IgD-negative memory B cell (primary cell): ENCODE measurements around the gene LONP1. TPM values are rescaled to one million over a fixed set of nuclear protein-coding genes. Genes with fewer than 3 reads are reported as not detected.
"Not testable (repeated sequence)": the region's sequence is repeated elsewhere in the genome, so short reads cannot be mapped to it uniquely, and the experiment has no call there.

Experiments used
- H3K27ac Mint-ChIP-seq, 3 donors: one replicate each; pipeline ENCODE4 v1.8.0; 2020 to 2022; ENCODE audit warnings: mild to moderate bottlenecking in 3 of 3, mixed read lengths in 3 of 3, moderate library complexity in 1 of 3
- H3K27me3 Mint-ChIP-seq: one replicate; pipeline ENCODE4 v1.8.0; 2021; ENCODE audit warnings: mixed read lengths
- H3K36me3 Mint-ChIP-seq: one replicate; pipeline ENCODE4 v1.8.0; 2020; ENCODE audit warnings: mild to moderate bottlenecking, mixed read lengths
- H3K4me1 Mint-ChIP-seq, 3 donors: one replicate each; pipeline ENCODE4 v1.8.0; 2020 to 2022; ENCODE audit warnings: mixed read lengths in 3 of 3, mild to moderate bottlenecking in 1 of 3
- H3K4me3 Mint-ChIP-seq, 4 donors: one replicate each; pipeline ENCODE4 v1.8.0; 2020 to 2022; ENCODE audit warnings: mild to moderate bottlenecking in 4 of 4, mixed read lengths in 4 of 4, moderate library complexity in 3 of 4
- H3K9me3 Mint-ChIP-seq, 3 donors: one replicate each; pipeline ENCODE4 v1.8.0; 2020 to 2021; ENCODE audit warnings: mixed read lengths in 3 of 3, mild to moderate bottlenecking in 1 of 3
- polyA plus RNA-seq: library from polyadenylated mRNA; unstranded; fragments of 300-500 nt; fragmentation: Illumina TruSeq; gene quantifications from one replicate; pipeline ENCODE4 v1.2.3, GENCODE V29; 2021

The LONP1 gene
- polyA plus RNA-seq, 1 donor from 2014 or later = 38.5 TPM

DNA sequence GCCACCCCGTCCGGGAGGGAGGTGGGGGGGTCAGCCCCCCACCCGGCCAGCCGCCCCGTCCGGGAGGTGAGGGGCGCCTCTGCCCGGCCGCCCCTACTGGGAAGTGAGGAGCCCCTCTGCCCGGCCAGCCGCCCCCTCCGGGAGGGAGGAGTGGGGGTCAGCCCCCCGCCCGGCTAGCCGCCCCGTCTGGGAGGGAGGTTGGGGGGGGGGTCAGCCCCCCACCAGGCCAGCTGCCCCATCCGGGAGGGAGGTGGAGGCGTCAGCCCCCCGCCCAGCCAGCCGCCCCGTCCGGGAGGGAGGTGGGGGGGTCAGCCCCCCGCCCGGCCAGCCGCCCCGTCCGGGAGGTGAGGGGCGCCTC, 17.9 kb downstream of the LONP1 start:
- H3K36me3 Mint-ChIP-seq = peaks cover 11% of the 10 kb centered on the region
- not testable (repeated sequence) for H3K27ac Mint-ChIP-seq, H3K4me3 Mint-ChIP-seq, H3K4me1 Mint-ChIP-seq, H3K27me3 Mint-ChIP-seq, H3K9me3 Mint-ChIP-seq

DNA sequence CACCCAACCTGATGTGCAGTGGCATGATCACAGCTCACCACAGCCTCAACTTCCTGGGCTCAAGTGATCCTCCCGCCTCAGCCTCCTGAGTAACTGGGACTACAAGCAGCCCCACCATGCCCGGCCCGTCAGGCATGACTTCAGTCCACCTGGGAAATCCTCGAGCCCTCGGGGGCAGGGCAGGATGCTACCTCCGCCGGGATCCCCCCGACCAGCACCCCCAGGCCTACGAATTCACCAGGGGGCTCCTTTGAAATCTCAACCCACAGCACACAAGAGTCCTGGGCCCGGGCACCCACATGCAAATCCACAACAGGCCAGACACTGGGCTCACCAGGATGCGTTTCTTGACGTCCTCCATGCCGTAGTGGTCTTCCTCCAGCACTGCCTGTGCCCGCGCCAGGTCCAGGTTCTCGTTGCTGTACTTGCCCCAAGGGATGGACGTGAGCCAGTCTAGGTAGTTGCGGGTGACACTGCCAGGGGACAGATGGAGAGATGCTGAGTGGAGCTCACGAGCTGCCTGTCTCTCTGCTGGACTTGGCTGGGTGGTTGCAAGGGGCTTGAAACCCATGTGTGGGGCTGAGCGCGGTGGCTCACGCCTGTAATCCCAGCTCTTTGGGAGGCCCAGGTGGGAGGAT, 19.4 kb downstream of the LONP1 start:
- Mint-ChIP-seq H3K27me3 (no peaks in the 10 kb centered on the region), H3K36me3 (peaks cover 7% of the 10 kb centered on the region), H3K27ac (peak overlapping the region in 2 of 3 donors; percentile 57 to 78), H3K4me1 (peaks cover 3 to 5% (median 3%) of the 10 kb centered on the region in 3 donors), H3K4me3 (no peak overlapping the region), H3K9me3 (no peaks in the 10 kb centered on the region)

DNA sequence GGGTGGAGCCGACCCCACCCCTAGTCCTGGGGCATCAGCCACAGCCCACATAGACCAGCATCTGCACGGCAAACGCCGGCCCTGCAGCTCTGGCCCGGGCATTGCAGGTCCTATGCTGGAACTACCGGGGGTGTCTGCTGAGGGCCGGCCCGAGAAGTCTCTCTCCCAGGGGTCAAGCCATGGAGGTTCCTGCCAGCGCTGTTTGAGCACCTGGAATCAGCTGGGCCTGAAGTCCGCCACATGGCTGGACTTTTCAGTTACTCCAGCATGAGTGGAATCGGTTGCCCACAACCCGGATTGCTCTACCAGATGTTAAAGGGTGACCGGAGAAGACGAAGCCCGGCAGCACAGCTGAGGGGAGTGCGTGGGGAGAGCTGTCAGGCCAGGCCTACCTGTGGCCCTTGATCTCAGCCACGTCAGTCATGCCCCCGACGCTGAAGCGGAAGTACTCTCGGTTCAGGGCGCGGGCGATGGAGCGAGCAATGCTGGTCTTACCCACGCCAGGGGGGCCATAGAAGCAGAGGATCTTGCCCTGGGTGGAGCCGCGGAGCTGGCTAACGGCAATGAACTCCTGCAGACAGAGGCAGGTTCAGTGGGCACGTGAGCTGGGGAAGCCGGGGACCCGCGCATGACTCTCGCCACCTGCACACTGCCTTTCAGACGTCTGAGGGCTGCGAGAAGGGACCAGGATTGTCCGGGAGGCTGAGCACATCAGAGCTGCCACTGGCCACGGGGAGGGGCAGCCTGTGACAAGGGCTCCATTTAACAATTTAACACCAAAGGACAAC, 21.1 kb downstream of the LONP1 start:
- Mint-ChIP-seq H3K27ac (peak overlapping the region in 2 of 3 donors; percentile 46 to 95), H3K27me3 (no peaks in the 10 kb centered on the region), H3K36me3 (peaks cover 6% of the 10 kb centered on the region), H3K4me1 (peaks cover 3 to 5% (median 3%) of the 10 kb centered on the region in 3 donors), H3K4me3 (peak overlapping the region in 1 of 4 donors; percentile 80), H3K9me3 (no peaks in the 10 kb centered on the region)

DNA sequence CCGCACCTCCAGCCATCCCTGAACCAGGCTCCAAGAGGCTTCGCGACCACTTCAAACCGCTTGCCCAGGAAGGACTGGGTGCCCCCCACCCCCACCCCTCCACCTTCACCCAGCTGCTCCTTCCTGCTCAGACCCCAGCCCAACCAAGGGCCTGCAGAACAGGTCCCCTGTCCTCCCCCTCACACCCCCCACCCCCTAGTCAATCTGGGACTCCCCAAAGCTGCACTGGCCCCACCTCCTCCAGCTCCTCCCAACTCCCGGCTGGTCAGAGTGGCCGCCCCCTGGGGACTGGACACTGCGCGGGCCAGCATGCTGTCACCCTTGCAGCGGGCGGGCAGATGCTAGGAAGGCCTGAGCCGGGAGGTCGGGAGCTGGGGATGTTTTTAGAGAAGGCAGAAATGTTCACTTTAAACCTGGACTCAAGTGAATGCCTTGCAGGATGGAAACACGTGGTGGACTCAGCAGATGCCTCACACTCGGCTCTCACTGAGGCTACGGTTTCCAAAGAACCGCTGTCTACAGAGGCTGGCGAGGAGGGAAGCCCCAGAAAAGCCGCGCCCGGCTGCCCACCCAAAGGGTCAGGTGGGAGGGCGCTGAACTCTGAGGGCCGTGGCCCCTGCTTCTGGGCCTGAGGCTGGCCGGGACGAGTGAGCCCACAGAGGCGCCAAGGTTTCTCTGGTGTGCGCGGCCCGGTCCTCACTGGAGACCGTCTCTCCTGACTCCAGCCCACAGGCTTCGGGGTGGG, 21.9 kb downstream of the LONP1 start:
- Mint-ChIP-seq H3K27ac (no peak overlapping the region), H3K9me3 (no peaks in the 10 kb centered on the region), H3K4me3 (no peak overlapping the region), H3K27me3 (no peaks in the 10 kb centered on the region), H3K36me3 (peaks cover 3% of the 10 kb centered on the region), H3K4me1 (peaks cover 3 to 5% (median 3%) of the 10 kb centered on the region in 3 donors)

DNA sequence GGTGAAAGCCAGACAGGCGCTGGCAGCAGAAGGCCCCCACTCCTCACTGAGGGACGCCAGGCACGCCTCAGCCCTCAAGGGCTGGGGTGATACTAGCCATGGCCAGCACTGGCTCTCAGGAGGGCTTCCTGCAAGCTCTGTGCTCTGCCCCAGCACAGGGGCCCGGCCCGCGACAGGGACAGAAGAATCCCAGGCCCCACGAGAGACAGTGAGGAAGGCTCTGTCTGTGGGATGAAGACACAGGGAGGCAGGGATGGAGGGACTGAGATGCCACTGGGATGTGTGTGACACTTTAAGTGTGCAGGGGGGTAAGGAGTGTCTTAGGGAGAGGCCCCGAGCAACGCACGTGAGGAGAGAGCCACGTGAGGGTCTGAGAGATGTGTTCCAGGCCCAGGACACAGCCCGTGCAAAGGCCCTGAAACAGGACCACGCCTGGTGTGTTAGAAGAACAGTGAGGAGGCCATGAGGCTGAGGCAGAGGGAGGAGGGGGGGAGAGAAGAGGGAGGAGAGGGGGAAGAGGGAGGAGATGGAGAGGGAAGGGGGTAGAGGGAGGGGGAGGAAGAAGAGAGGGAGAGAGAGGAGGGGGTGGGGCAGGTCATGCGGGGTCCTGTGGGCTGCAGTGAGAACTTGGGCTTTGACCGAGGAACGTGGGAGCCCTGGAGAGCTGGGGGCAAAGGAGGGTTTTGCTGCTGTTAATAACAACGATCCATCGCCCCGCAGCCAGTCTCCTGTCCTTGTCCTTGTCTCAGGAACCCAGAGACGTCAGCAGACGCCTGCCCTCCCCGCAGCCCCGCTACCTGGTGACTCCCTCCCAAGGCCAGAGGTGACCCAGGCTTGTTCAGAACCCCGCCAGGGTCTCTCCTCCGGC, 22.7 kb downstream of the LONP1 start:
- Mint-ChIP-seq H3K27ac (peak overlapping the region in 2 of 3 donors; percentile 78 to 82), H3K9me3 (no peaks in the 10 kb centered on the region), H3K4me1 (peaks cover 5 to 7% (median 7%) of the 10 kb centered on the region in 3 donors), H3K36me3 (peaks cover 3% of the 10 kb centered on the region), H3K27me3 (no peaks in the 10 kb centered on the region), H3K4me3 (peak overlapping the region in 1 of 4 donors; percentile 32)

DNA sequence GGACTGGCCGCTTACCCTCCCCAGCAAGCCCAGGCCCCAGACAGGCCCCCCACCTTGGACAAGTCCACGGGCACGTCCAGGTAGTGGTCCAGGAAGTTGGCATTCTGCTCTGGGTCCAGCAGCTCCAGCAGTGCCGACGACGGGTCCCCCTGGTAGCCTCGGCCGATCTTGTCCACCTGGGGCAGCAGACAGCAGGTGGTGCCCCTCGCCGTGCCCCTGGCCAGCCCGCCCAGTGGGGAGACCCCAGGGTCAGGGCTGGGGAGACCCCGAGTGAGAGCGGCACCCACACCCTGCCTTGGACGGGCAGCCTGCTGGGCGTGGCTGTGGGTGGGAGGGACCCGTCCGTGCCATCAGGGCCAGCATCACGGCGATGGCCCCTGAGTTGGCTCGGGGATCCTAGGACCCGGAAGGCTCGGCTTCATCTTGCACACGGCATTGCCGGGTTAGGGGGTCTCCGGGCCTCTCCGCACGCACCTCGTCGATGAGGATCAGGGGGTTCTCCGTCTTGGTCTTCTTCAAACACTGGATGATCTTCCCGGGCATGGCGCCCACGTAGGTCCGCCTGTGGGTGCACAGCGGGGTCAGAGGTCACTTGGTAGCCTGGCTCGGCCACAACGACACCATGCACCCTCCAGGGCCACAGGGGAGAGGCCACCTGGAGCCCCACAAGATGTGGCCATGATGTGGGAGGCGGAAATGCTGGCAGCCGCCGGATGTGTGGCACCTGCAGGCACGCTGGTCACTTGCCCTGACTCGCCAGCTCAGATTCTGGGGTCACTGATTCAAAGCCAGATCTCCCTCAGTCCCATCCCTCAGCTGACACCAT, 23.5 kb downstream of the LONP1 start:
- H3K4me1 Mint-ChIP-seq = peaks cover 7 to 10% (median 8%) of the 10 kb centered on the region in 3 donors
- no peaks in the 10 kb centered on the region for H3K27me3 Mint-ChIP-seq
- peak overlapping the region in 2 of 3 donors; percentile 78 to 82 for H3K27ac Mint-ChIP-seq
- peaks cover 3% of the 10 kb centered on the region for H3K36me3 Mint-ChIP-seq
- H3K4me3 Mint-ChIP-seq = no peak overlapping the region
- no peaks in the 10 kb centered on the region for H3K9me3 Mint-ChIP-seq

DNA sequence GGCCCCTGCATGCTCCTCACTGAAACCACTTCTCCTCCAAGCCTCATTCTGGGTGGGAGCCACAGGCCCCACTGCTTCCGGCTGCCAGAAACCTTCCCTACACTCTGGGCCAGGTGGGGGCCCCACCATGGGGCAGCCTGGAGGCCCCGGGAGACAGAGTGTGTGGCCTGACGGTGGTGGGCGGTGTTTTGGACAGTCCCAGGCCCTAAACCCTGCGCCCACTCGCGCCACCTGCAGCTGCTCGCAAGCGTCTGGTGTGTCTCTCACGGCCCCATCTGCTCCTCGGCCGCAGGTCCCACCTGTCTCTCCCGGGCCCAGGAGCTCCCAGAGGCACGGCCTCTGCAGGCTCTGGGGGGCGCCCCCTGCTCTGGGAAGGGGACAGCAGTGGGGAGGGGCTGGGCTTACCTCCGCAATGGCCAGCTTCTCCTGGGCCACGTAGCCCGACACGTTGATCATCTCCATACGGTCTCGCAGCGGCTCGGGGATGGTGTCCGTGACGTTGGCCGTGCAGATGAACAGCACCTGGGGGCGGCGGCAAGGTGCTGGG, 24.2 kb downstream of the LONP1 start:
- peak overlapping the region in 1 of 3 donors; percentile 77 for H3K27ac Mint-ChIP-seq
- no peak overlapping the region for H3K4me3 Mint-ChIP-seq
- peaks cover 2% of the 10 kb centered on the region for H3K36me3 Mint-ChIP-seq
- no peaks in the 10 kb centered on the region for H3K27me3 Mint-ChIP-seq
- no peaks in the 10 kb centered on the region for H3K9me3 Mint-ChIP-seq
- H3K4me1 Mint-ChIP-seq = peaks cover 12 to 14% (median 13%) of the 10 kb centered on the region in 3 donors

DNA sequence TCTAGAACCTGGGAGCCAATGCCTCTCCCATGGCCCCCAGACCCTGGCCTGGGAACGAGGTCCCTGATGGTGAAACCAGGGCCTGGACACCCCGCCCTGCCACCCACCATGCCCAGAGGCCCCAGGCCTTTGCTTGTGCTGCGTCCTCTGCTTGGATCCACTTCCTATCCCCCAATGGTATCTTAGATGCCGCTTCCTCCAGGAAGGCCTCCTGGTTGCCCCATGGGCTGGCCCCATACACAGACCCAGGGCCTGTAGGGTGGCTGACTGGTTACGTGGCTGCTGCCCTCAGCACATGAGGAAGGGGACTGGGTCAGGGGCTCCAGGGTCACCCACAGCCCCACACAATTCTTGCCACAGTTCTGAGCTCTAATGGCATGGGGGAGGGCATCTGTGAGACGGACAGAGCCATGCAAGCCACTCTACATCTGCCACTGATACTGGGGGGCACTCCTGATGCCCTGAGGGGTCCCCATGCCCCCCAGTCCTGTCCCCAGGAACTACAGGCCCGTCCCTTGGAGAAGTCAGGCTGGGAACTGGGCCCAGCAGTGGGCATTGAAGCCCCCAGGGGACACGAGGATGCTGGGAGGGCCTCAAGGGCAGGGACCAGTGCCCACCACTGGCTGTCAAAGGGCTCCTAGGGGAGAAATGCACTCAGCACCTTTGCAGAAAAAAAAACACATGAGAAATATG, 24.8 kb downstream of the LONP1 start:
- Mint-ChIP-seq H3K4me1 (peaks cover 14 to 17% (median 16%) of the 10 kb centered on the region in 3 donors), H3K27me3 (no peaks in the 10 kb centered on the region), H3K9me3 (no peaks in the 10 kb centered on the region), H3K4me3 (peak overlapping the region in 1 of 4 donors; percentile 69), H3K27ac (peak overlapping the region in 1 of 3 donors; percentile 77), H3K36me3 (peaks cover 2% of the 10 kb centered on the region)

DNA sequence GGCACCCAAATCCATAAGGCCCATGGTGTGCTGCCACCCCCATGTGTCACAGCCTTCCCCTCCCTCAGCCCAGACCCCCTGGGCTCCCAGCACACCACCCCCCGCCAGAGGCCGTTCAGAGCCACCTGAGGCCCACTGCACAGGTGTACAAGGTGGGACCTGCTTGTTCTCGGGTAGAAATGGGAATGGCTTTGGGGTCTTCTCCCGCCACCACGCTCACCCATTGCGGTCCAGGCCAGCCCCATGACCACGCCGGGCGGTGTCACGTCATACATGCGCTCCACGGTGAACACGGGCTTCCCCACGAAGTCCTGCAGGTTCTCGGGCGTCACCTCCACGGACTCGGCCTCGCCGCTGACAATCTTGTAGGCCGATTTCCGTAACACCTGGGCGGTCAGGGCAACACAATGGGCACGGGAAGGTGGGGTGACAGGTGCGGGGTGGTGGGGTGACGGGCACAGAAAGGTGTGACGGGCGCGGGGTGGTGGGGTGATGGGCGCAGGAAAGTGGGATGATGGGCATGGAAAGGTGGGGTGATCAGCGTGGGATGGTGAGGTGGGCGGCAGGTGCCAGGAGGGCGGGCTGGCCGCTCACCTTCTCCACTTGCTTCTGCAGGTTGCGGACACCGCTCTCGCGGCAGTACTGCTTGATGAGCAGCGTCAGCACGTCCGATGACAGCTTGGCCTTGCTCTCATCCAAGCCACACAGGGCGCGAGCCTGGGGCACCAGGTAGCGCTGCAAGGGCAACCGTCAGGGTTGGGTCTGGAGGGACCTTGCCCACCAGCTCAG, 25.6 kb downstream of the LONP1 start:
- H3K36me3 Mint-ChIP-seq = peaks cover 2% of the 10 kb centered on the region
- H3K4me3 Mint-ChIP-seq = peak overlapping the region in 1 of 4 donors; percentile 94
- H3K27ac Mint-ChIP-seq = peak overlapping the region in 1 of 3 donors; percentile 77

DNA sequence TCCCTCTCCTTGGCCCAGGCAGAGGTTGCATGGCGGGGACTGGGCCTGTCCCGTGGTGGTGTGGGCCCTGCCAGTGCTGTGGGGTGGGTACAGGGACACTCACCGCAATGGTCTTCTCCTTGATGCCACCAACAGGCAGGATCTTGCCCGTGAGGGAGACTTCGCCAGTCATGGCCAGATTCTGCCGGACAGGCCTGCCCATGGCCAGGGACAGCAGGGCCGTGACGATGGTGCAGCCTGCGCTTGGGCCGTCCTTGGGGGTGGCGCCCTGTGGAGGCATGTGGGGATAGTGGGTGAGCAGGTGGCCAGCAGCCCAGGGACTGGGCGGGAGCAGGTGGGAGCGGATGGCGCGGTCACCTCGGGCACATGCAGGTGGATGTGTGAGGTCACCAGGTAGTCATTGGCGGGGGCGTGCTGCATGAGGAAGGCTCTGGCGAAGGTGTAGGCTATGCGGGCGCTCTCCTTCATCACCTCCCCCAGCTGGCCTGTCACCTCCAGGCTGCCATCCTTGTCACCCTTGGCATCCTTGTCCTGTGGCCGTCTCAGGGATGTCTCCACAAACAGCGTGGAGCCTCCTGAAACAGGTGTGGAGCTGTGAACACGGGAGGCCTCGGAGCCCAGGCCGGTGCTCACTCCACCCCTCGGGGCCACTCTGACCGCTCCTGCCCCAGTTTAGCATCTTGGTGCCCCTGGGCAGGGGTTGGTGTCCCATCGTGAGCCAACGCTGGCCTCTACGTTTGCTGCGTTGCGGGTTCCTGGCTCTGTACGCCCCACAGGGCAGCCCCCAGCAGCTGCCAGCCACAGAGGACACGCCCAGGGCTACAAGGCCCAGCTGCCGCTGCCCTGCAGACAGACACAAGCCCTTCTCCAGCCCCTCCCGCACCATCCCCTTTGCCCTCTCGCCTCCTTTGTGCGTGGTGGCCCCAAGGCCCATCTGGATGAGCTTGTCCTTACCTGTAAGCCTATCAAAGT, 26.5 kb downstream of the LONP1 start:
- Mint-ChIP-seq H3K4me1 (peaks cover 14 to 22% (median 21%) of the 10 kb centered on the region in 3 donors), H3K27ac (peak overlapping the region in 2 of 3 donors; percentile 88 to 91), H3K4me3 (peak overlapping the region in 2 of 4 donors; percentile 13 to 94), H3K27me3 (no peaks in the 10 kb centered on the region), H3K36me3 (no peaks in the 10 kb centered on the region), H3K9me3 (no peaks in the 10 kb centered on the region)

More for the DNA sequence above, 25.6 kb downstream of the LONP1 start:
- Mint-ChIP-seq H3K9me3 (no peaks in the 10 kb centered on the region), H3K27me3 (no peaks in the 10 kb centered on the region), H3K4me1 (peaks cover 17 to 21% (median 21%) of the 10 kb centered on the region in 3 donors)

DNA sequence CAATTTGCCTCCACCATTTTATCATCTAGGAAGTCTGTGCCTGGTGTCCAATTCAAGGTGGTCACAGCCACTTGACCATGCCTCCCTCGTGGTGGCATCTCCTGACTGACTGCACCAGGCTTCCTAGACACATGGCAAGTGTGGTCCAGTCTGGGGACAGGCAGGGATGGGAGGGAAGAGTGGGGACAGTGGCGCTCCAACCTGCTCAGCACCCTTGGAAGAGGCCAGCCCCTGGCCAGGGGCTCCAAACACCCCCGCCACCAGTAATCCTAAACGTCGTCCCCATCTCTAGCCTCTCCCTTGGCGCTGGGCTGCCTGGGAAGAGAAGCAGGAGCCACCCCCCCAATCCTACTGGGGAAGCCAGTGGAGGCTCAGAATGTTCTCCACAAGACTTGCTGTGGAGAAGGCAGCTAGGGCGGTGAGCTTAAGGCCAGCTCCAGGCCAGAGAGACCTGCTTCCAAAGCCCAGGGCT, 27.2 kb downstream of the LONP1 start:
- Mint-ChIP-seq H3K27me3 (no peaks in the 10 kb centered on the region), H3K27ac (peak overlapping the region; percentile 88 to 91 (median 90)), H3K36me3 (no peaks in the 10 kb centered on the region), H3K4me1 (peaks cover 14 to 22% (median 21%) of the 10 kb centered on the region in 3 donors), H3K9me3 (no peaks in the 10 kb centered on the region), H3K4me3 (peak overlapping the region in 3 of 4 donors; percentile 57 to 97 (median 94))
